Astrocyte of the cerebellum (primary cell): ENCODE measurements around the gene MLPH.

Experiments used
- DNase-seq: peaks from one replicate; pipeline ENCODE4 v3.0.0-alpha.2; 2011; ENCODE audit warnings: low read depth
- H3K4me3 ChIP-seq: 2 replicates; pipeline ENCODE4 v1.5.1; 2011; ENCODE audit warnings: mild to moderate bottlenecking, low read depth, low read length, moderate library complexity
- in situ Hi-C: cut with HindIII; loops from 2 replicates; pipeline ENCODE4 v1.10.0; 2017; ENCODE audit warnings: low sequenced_read_pairs
- TF ChIP-seq, protein P1 (sequence below): IDR thresholded peaks from 2 replicates; pipeline ENCODE4 v1.5.1; 2012; ENCODE audit warnings: low read length, low read depth, moderate library complexity, mild to moderate bottlenecking; ENCODE audit errors: missing control alignments

Gene MLPH

DNA sequence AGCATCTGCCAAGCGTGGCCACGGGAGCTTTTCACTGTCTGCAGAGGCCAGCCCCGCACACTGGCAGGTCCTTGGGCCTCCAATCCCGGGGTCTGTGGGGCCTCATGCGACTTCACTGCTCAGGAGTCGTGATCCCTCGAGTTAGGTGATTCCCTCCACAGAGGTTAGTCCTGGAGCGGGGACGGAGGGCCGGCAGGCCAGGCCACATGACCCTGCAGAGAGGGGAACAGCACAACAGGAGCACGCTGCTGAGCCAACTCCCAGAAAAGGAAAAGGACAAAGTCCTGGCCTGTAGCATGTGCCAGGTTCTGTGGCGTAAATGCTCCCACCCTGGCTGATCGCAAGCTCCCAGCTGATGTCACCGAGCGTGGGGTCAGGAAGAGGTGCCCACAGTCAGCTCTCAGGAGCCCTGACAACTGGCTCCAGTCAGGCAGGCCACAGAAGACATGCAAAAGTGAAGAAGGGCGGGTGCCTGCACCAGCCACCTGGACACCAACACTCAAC is 64.1 kb downstream of the MLPH start:
- DNase-seq = no peak
- in situ Hi-C loops = no loop called here
- H3K4me3 ChIP-seq = no peak overlapping the region
- TF ChIP-seq, protein P1, sequence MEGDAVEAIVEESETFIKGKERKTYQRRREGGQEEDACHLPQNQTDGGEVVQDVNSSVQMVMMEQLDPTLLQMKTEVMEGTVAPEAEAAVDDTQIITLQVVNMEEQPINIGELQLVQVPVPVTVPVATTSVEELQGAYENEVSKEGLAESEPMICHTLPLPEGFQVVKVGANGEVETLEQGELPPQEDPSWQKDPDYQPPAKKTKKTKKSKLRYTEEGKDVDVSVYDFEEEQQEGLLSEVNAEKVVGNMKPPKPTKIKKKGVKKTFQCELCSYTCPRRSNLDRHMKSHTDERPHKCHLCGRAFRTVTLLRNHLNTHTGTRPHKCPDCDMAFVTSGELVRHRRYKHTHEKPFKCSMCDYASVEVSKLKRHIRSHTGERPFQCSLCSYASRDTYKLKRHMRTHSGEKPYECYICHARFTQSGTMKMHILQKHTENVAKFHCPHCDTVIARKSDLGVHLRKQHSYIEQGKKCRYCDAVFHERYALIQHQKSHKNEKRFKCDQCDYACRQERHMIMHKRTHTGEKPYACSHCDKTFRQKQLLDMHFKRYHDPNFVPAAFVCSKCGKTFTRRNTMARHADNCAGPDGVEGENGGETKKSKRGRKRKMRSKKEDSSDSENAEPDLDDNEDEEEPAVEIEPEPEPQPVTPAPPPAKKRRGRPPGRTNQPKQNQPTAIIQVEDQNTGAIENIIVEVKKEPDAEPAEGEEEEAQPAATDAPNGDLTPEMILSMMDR = no peak

DNA sequence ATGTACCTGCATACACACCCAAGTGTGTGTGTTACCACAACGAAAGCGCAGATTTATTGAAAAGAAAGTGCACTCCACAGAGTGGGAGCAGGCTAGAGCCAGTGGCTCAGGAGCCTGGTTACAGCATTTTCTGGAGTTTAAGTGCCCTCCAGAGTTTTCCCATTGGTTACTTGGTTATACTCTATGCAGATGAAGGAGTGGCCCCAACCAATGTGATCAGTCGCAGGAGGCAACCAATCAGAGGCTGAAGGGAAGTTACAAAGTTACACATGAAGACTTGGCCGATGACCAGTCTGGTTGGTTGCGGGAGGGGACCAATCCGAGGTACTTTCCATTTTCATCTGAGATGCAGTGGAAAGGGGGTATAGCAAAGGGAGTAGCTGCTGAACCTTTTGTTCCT is 65.9 kb downstream of the MLPH start:
- in situ Hi-C loops = no loop called here
- no peak overlapping the region for H3K4me3 ChIP-seq

DNA sequence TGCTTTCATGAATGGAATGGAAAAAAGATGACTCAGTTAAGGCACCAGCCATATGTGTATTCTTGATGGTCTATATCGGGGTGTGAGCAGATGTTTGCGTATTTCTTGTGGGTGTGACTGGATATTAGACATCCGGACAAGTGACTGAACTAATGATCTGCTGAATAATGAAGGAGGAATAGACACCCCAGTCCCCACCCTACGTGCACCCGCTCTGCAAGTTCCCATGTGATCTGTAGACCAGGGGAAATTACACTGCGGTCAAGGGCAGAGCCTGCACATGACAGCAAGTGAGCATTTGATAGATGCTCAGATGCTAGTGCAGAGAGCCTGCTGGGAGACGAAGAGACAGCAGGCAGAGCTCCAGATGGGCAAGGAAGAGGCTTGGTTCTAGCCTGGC is 66.9 kb downstream of the MLPH start:
- in situ Hi-C loops = no loop called here
- no peak overlapping the region for H3K4me3 ChIP-seq
- no peak for DNase-seq
- TF ChIP-seq, protein P1 = no peak

More for the DNA sequence above, 65.9 kb downstream of the MLPH start:
- no peak for DNase-seq
- TF ChIP-seq, protein P1 = no peak

DNA sequence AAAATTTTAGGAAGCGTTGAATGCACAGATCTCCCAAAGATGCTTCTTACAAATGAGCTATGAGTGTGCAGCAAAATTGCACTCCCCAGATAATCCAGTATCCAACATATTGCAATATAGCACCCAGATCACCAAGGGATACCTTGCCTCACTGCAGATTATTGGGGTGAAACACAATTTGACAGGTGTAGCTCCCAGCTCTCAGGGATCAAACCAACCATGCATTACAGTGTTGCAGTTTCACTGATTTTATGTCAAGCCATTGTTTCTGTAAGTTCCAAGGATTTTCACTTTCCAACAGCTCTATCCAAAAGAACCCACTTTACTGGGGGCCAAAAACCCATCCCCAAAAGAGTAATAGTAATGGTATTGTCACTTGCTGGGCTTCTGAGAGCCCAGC is 68.5 kb downstream of the MLPH start:
- H3K4me3 ChIP-seq = no peak overlapping the region
- TF ChIP-seq, protein P1 = no peak
- no peak for DNase-seq
- in situ Hi-C loops = no loop called here

DNA sequence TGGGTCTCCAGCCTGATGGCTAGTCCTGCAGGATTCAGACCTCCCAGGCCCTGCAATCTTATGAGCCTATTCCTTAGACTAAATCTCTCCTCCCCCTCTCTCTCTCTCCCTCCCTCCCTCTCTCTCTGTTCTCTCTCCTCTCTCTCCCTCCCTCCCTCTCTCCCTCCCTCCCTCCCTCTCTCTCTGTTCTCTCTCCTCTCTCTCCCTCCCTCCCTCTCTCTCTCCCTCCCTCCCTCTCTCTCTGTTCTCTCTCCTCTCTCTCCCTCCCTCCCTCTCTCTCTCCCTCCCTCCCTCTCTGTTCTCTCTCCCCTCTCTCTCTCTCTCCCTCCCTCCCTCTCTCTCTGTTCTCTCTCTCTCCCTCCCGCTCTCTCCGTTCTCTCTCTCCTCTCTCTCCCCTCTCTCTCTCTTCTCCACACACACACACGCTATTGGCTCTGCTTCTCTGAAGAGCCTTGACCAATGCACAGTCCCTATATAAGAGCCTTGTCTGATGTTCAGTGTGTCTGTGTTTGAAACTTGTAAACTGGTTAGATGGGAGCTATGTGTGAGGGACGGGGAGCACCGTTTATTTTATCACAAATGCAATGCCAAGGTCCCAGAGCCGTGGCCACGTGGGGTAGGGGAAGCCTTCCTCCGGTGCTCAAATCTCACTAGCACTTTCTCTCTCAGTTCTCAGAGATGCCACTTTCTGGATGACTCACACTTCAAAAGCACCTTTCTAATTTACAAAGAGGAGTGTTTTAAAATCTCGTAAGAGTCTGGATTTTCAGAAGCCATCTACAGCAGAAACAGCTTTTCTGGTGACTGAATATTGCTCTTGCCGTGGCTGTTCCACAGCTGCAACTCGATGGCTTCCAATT is 70.0 kb downstream of the MLPH start:
- TF ChIP-seq, protein P1 = no peak
- no peak for DNase-seq
- in situ Hi-C loops = no loop called here
- H3K4me3 ChIP-seq = no peak overlapping the region

DNA sequence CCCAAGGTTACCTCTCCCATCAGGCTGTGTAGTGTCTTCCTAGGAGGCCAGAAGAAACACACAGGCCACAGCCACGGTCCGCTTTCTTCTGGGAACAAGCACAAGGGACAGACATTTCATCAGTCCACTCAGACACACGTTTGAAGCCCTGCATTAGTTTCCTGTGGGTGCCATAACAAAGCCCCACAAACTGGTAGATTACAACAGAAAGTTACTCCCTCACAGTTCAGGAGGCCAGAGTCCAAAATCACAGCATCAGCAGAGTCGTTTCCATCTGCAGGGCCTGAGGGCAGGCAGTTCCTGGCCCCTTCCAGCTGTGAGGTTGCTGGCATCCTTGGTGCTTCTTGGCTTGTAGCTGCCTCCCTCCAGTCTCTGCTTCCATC is 70.6 kb downstream of the MLPH start:
- TF ChIP-seq, protein P1 = no peak
- DNase-seq = no peak
- H3K4me3 ChIP-seq = no peak overlapping the region
- in situ Hi-C loops = no loop called here
